ENCODE results near the gene CUL4B. TPM values are rescaled to one million over a fixed set of nuclear protein-coding genes. Genes with fewer than 3 reads are reported as not detected.

CUL4B gene
- 175 and 197 TPM in 2 replicates for total RNA-seq

DNA sequence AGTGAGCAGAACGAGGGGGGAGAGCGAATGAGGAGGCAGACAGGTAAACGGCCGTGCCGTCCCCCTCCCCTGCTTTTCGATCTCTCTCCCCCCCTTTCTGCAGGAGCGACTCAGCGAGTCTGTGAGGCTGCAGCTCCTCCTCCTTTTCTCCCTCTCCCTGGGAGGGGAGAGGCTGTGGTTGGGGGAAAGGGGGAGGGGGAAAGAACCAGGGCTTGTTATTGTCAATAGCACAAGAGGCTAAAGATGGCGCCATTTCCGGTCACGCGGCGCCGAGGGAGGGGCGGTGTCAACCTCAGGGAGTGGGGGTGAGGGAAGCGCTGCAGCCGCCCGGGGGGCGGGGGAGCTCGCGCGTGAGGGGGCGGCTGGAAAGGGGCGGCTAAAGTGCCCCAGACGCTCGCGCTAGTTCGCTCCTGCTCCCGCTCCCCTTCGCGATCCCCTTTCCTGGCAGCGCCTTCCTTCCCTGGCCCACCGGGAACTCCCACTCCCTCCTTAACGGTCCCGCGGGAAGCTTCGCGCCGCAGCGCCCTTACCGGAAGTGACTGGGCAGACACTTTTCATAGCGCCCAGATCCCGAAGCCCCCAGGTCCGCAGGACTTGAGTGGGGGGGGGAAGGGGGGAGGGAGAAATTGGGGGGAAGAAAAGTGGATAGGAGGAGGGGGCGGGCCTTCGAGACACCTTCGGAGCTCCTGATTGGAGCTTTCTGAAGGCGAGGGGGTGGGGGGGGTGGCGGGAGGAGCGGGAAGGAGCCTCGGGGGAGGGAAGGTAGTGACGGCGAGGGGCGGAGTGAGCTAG is at the start of gene CUL4B:
CUL4B (minus strand) TSS at position 121 of the 792 bp plus-strand sequence. CDS start 324 bp downstream, outside the sequence.

DNA sequence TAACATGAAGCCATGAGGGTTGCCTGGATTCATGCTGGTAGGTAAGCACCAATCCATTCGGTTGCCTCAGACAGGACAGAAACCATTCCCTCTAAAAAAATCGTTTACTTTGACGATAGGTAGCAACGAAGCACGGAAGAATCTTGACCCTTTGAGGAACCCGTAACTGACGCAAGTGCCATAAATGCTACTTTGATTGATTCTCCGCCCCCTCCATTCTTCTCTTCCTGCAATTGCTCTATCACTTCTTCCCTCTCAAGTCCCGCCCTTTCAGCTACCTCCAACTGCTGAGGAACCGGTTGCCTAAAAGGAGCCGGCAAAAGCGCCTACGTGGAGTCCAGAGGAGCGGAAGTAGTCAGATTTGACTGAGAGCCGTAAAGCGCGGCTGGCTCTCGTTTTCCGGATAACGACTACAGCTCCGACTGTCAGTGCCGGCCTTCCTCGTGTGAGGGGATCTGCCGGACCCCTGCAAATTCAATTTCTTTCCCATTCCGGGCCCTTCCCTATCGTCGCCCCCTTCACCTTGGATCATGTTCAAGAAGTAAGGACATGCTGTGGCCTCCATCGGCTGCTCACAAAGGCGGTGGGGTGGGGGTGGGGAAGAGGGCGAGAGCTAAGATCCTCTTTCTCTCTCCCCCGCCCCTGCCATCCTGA is 43.1 kb upstream of the CUL4B start, which contains the start of gene MCTS1:
MCTS1 (plus strand) TSS at position 395 of the 654 bp plus-strand sequence; CDS start at position 531, 136 bp downstream.

Small RNA genes lying within 50 kb of the gene (small RNA-seq; reads per million reads assigned to genes)
- not detected for gene RNU7-37P

Other genes with a start within 250 kb of the CUL4B start
- gene TMEM255A, start 249.5 kb downstream of the CUL4B start, total RNA-seq: 0.13 and 0.54 TPM in 2 replicates
- gene ATP1B4, start 198.9 kb downstream of the CUL4B start, total RNA-seq: not detected in 2 replicates
- gene LAMP2, start 91.7 kb downstream of the CUL4B start, total RNA-seq: 297 and 301 TPM in 2 replicates
- 52.5 and 66.5 TPM in 2 replicates for gene MCTS1, start 43.1 kb upstream of the CUL4B start, total RNA-seq
- gene C1GALT1C1, start 69.1 kb upstream of the CUL4B start, total RNA-seq: 80.9 and 81.8 TPM in 2 replicates

Data from articular chondrocyte of knee joint (primary cell).